Lung (tissue), 12 donors: Measurements from ENCODE around the gene MRPL32. TPM values are rescaled to one million over a fixed set of nuclear protein-coding genes. Genes with fewer than 3 reads are reported as not detected.
A peak's percentile ranks its signal among the peaks of the same experiment; 100 is the strongest.

Experiments used
- ATAC-seq: fragments of 200-7000 bp; cut with Tn5 transposase; one replicate; pipeline ENCODE4 v1.9.1; 2020; ENCODE audit warnings: moderate number of reproducible peaks; ENCODE audit not compliant: insufficient read depth, low FRiP score
- DNase-seq, 3 donors: peaks; one replicate each; pipeline ENCODE4 v3.0.0-alpha.2; 2013 to 2017
- H3K27ac ChIP-seq, 2 donors: one replicate each; pipeline ENCODE4 v1.5.1; 2013; ENCODE audit warnings: mild to moderate bottlenecking in 2 of 2, moderate library complexity in 2 of 2, control low read depth in 1 of 2, inconsistent platforms in 1 of 2, low read depth in 1 of 2, low read length in 1 of 2
- H3K27me3 ChIP-seq, 3 donors: one replicate each; pipeline ENCODE4 v1.5.1; 2013; ENCODE audit warnings: low read length in 2 of 3; ENCODE audit not compliant: control insufficient read depth in 3 of 3, insufficient read depth in 3 of 3
- H3K36me3 ChIP-seq, 4 donors: one replicate each; pipeline ENCODE4 v1.5.1; 2013; ENCODE audit warnings: low read length in 4 of 4, mild to moderate bottlenecking in 1 of 4, moderate library complexity in 1 of 4; ENCODE audit not compliant: control insufficient read depth in 4 of 4, insufficient read depth in 4 of 4
- H3K4me1 ChIP-seq, 5 donors: one replicate each; pipeline ENCODE4 v1.5.1; 2013; ENCODE audit warnings: low read length in 5 of 5, mild to moderate bottlenecking in 2 of 5, moderate library complexity in 1 of 5; ENCODE audit not compliant: control insufficient read depth in 5 of 5, insufficient read depth in 5 of 5
- H3K4me3 ChIP-seq: one replicate; pipeline ENCODE4 v1.5.1; 2013; ENCODE audit warnings: mild to moderate bottlenecking, control low read depth, moderate library complexity
- H3K9ac ChIP-seq, 2 donors: one replicate each; pipeline ENCODE4 v1.5.1; 2013; ENCODE audit warnings: low read length in 2 of 2, control low read depth in 1 of 2; ENCODE audit not compliant: insufficient read depth in 1 of 2
- H3K9me3 ChIP-seq, 4 donors: one replicate each; pipeline ENCODE4 v1.5.1; 2013; ENCODE audit warnings: low read length in 3 of 4, mild to moderate bottlenecking in 1 of 4, moderate library complexity in 1 of 4; ENCODE audit not compliant: control insufficient read depth in 4 of 4, insufficient read depth in 3 of 4
- WGBS, 2 donors: extraction: QIAGEN DNeasy Blood & Tissue Kit; methylation state at CpG; one replicate each; pipeline ENCODE4 v1.1.7; 2013; 5-methylcytosine and 5-hydroxymethylcytosine counted together
- polyA plus RNA-seq, 2 donors: library from polyadenylated mRNA; stranded (reverse); fragments of 200-250 nt; gene quantifications; one replicate each; pipeline ENCODE4 v1.2.1, GENCODE V29; 2013
- total RNA-seq, 2 donors: library from RNA; depleted of rRNA in 1 of 2; stranded (reverse); fragments of >200 nt in 1 of 2; gene quantifications; one replicate each; pipeline ENCODE4 v1.2.1, GENCODE V29; 2014 to 2021
- TF ChIP-seq, protein P1 (sequence below): IDR thresholded peaks from 2 replicates; pipeline ENCODE4 v1.5.1; 2012; ENCODE audit warnings: mild to moderate bottlenecking; ENCODE audit errors: control extremely low read depth, extremely low read depth
- donor health status: control.
- donor health status: control.
- donor health status: Bipolar disorder and iron deficiency.
- donor health status: healthy.
- donor health status: DM: yes; HTN: yes; CAD: no.

The MRPL32 gene
- total and polyA plus RNA-seq, 4 donors: 34.4 to 111 (median 58.6) TPM

DNA sequence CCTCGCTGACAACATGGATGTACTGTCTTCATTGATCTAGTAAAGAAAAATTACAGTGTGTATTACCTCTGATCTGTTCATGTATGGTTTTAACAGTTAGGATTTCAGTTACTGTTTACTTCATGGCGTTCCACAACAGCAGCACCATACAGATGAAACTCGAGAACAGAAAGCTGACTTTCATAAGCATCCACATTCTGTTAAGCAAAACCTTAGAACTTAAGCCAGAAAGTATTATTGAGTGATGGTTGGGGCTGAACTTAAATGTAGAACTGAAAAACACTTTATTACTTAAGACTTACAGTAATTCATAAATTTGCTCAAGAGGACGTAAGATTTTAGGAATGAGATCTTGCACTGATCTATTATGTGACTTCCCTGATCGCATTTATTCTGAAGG, 3.7 kb downstream of the MRPL32 start:
- H3K9me3 ChIP-seq: no peaks in the 10 kb centered on the region
- H3K4me3 ChIP-seq: no peak overlapping the region
- ATAC-seq (no peak), DNase-seq (no peak)
- no peak overlapping the region for H3K27ac ChIP-seq
- no peak overlapping the region for H3K9ac ChIP-seq
- no peaks in the 10 kb centered on the region for H3K27me3 ChIP-seq
- H3K36me3 ChIP-seq: peaks cover 10 to 25% (median 21%) of the 10 kb centered on the region in 4 donors
- peaks cover 0 to 10% (median 4%) of the 10 kb centered on the region in 5 donors for H3K4me1 ChIP-seq
- 91 to 95% methylated on average over 5 of the region's 5 CpGs for WGBS, 2 donors
- TF ChIP-seq, protein P1, sequence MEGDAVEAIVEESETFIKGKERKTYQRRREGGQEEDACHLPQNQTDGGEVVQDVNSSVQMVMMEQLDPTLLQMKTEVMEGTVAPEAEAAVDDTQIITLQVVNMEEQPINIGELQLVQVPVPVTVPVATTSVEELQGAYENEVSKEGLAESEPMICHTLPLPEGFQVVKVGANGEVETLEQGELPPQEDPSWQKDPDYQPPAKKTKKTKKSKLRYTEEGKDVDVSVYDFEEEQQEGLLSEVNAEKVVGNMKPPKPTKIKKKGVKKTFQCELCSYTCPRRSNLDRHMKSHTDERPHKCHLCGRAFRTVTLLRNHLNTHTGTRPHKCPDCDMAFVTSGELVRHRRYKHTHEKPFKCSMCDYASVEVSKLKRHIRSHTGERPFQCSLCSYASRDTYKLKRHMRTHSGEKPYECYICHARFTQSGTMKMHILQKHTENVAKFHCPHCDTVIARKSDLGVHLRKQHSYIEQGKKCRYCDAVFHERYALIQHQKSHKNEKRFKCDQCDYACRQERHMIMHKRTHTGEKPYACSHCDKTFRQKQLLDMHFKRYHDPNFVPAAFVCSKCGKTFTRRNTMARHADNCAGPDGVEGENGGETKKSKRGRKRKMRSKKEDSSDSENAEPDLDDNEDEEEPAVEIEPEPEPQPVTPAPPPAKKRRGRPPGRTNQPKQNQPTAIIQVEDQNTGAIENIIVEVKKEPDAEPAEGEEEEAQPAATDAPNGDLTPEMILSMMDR: no peak

DNA sequence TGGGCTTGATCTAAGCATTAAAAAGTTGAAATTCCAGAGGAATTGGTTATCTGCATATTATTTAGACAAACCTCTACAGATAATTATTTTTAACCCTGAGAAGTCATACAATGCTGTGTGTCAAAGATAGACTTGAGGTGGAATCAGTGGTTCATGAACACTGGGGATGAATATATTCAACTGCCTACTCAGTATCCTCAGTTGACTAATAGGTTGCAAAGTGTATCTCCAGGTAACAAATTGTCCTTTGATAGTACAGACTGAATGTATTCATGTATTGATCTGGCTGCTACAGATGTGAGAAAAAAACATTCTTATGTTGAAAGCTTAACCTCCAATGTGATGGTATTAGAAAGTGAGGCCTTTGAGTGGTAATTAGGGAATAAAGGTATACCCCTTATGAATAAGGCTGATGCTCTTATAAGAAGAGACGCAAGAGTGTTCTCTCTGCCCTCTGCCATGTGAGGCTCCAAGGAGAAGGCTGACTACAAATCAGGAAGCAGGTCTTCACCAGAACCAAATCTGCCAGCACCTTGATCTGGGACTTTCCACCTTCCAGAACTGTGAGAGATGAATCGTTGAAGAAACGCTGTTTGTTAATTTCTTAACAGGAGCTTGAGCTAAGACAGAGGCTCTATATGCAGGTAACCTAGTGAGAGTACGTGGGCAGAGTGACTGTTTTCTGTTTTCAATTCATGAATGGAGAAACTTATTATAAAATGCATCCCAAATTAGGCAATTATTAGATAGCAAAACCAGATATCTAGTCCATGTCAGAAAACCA, 7.5 kb downstream of the MRPL32 start:
- no peak overlapping the region for H3K4me3 ChIP-seq
- H3K36me3 ChIP-seq: peaks cover 10 to 25% (median 17%) of the 10 kb centered on the region in 4 donors
- TF ChIP-seq, protein P1: no peak
- H3K27ac ChIP-seq: no peak overlapping the region
- DNase-seq (no peak), ATAC-seq (no peak)
- WGBS, 2 donors: 83 to 92% methylated on average over 4 of the region's 4 CpGs
- H3K9ac ChIP-seq: no peak overlapping the region
- no peaks in the 10 kb centered on the region for H3K4me1 ChIP-seq
- no peaks in the 10 kb centered on the region for H3K27me3 ChIP-seq
- no peaks in the 10 kb centered on the region for H3K9me3 ChIP-seq

DNA sequence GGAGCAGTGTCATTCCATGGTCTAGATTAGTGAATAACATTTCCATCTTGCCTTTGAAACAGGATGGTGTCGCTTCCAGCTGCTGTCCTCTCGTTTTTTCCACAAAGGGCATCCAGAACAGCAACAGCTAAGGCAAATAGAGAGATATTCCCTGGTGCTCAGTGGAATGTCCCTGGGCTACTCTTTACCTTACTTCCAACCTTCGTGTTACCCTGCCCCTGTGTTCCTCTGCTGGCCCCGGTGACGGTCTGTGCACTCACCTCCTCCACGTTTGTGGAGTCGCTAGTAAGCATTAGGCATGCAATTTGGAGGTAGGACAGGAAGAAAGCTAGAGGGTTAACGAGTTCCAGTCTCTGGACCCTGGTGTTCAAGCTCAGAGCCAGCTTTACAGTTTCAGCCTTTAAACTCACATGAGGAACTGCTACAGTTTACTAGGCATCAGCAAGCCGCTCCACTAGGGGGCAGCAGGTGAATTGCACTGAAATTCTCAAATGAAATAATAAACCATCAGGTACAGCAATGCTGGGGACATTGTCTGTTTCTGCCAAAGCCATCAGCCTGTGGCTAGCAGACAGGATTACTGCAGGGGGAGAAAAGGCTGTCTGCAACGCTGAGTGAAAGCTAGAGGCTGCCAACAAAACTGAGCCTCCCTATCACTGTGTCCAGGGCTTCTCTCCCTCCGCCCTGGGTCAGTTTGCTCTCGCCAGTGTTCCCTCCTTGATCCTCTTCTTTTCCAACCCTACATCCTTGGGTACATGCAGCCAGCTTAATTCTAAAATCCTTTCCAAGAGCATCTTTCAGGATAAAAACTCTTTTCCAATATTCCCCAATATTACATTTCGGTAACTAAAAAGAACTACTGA, 9.0 kb downstream of the MRPL32 start:
- WGBS, 2 donors: 62 to 63% methylated on average over 13 of the region's 13 CpGs
- Histone ChIP-seq H3K9me3 (no peaks in the 10 kb centered on the region), H3K4me3 (no peak overlapping the region), H3K36me3 (peaks cover 0 to 16% (median 9%) of the 10 kb centered on the region in 4 donors), H3K27me3 (no peaks in the 10 kb centered on the region), H3K4me1 (no peaks in the 10 kb centered on the region), H3K27ac (no peak overlapping the region), H3K9ac (no peak overlapping the region)
- DNase-seq (peak; percentile 82 to 86 (median 83)), ATAC-seq (no peak)
- TF ChIP-seq, protein P1: peak; percentile 77
